ENCODE results near the gene MITD1. TPM values are rescaled to one million over a fixed set of nuclear protein-coding genes. Genes with fewer than 3 reads are reported as not detected.

The MITD1 gene
- total RNA-seq, 1 experiment from 2014 or later = 29.5 TPM

Small RNA genes within 50 kb of the gene (small RNA-seq; reads per million reads assigned to genes)
- gene AC092587.1 = 0 reads per million in 2 experiments

Other genes starting within 250 kb of the MITD1 start
- gene CRACDL, start 244.8 kb downstream of the MITD1 start, total RNA-seq (2014; rRNA removed; shearing (Covaris generic)) = 0.95 and 1.0 TPM in 2 replicates
- gene C2orf15, start 39.4 kb downstream of the MITD1 start, total RNA-seq (2014; rRNA removed; shearing (Covaris generic)) = 1.4 TPM in 1 of 2 replicates, not detected in the other
- gene TSGA10, start 26.1 kb downstream of the MITD1 start, total RNA-seq (2014; rRNA removed; shearing (Covaris generic)) = 4.4 and 10.5 TPM in 2 replicates
- gene LIPT1, start 26.1 kb downstream of the MITD1 start, total RNA-seq (2014; rRNA removed; shearing (Covaris generic)) = 13.7 and 13.8 TPM in 2 replicates
- gene MRPL30, start 126 bp upstream of the MITD1 start, total RNA-seq (2014; rRNA removed; shearing (Covaris generic)) = 92.6 and 98.0 TPM in 2 replicates
- gene LYG2, start 74.6 kb upstream of the MITD1 start, total RNA-seq (2014; rRNA removed; shearing (Covaris generic)) = not detected in 2 replicates
- 0.29 and 0.50 TPM in 2 replicates for gene LYG1, start 120.1 kb upstream of the MITD1 start, total RNA-seq (2014; rRNA removed; shearing (Covaris generic))
- gene TXNDC9, start 155.3 kb upstream of the MITD1 start, total RNA-seq (2014; rRNA removed; shearing (Covaris generic)) = 63.1 and 71.9 TPM in 2 replicates
- 7.2 and 12.1 TPM in 2 replicates for gene EIF5B, start 156.3 kb upstream of the MITD1 start, total RNA-seq (2014; rRNA removed; shearing (Covaris generic))